SK-N-SH (cell line): ENCODE measurements around the gene SAMD7. TPM values are rescaled to one million over a fixed set of nuclear protein-coding genes. Genes with fewer than 3 reads are reported as not detected.

Experiments
- CTCF ChIA-PET: fragments of 300-600, 350-600 bp; formaldehyde crosslinking; extraction: SDS; loops from one replicate; lab custom pipeline; 2021; lab: Yijun Ruan, JAX
- POLR2A ChIA-PET: fragments of 350-600 bp; sonication (Branson Sonifier 250); formaldehyde crosslinking; extraction: SDS; loops from one replicate; lab custom pipeline; 2020; ENCODE audit warnings: antibody characterized with exemption, inconsistent platforms; lab: Yijun Ruan, JAX
- DNase-seq: peaks from one replicate; pipeline ENCODE4 v3.0.0; 2012
- H2AFZ ChIP-seq: fragments of 200-600 bp; sonication (generic); 2 replicates; pipeline ENCODE4 v1.8.1; 2016; ENCODE audit warnings: antibody characterized with exemption, mild to moderate bottlenecking, low read depth
- H3F3A ChIP-seq: fragments of 200-600 bp; sonication (generic); replicated peaks from 2 replicates; pipeline ENCODE3; 2016; ENCODE audit warnings: antibody characterized with exemption, mild to moderate bottlenecking; ENCODE audit not compliant: insufficient read depth
- H3K27ac ChIP-seq, 2 experiments: fragments of 200-500 bp in 1 of 2; fragments of 200-600 bp in 1 of 2; sonication (Bioruptor generic) in 1 of 2; sonication (generic), shearing (Covaris generic) in 1 of 2; 2 replicates each; pipeline versions ENCODE4 v1.5.1 to v1.6.1; 2014 to 2016; ENCODE audit warnings: low read depth in 2 of 2, inconsistent platforms in 1 of 2, low read length in 1 of 2, mild to moderate bottlenecking in 1 of 2, mixed read lengths in 1 of 2
- H3K27me3 ChIP-seq: fragments of 200-600 bp; sonication (generic), shearing (Covaris generic); 2 replicates; pipeline ENCODE4 v1.6.1; 2016; ENCODE audit warnings: mixed run types; ENCODE audit not compliant: insufficient read depth
- H3K36me3 ChIP-seq, 2 experiments: fragments of 200-500 bp in 1 of 2; fragments of 200-600 bp in 1 of 2; sonication (Bioruptor generic) in 1 of 2; sonication (generic) in 1 of 2; replicated peaks in 1 of 2; 2 replicates each; pipeline versions ENCODE3 to v1.5.1; 2014 to 2016; ENCODE audit warnings: low read length in 1 of 2, mild to moderate bottlenecking in 1 of 2; ENCODE audit not compliant: insufficient read depth in 2 of 2, control insufficient read depth in 1 of 2
- H3K4me1 ChIP-seq, 2 experiments: fragments of 200-500 bp in 1 of 2; fragments of 200-600 bp in 1 of 2; sonication (Bioruptor generic) in 1 of 2; sonication (generic), shearing (Covaris generic) in 1 of 2; 2 replicates each; pipeline versions ENCODE4 v1.5.1 to v1.6.1; 2014 to 2016; ENCODE audit warnings: low read depth in 1 of 2, low read length in 1 of 2, mixed run types in 1 of 2; ENCODE audit not compliant: insufficient read depth in 2 of 2, control insufficient read depth in 1 of 2
- H3K4me2 ChIP-seq: fragments of 200-600 bp; sonication (generic), shearing (Covaris generic); 2 replicates; pipeline ENCODE4 v1.6.1; 2017; ENCODE audit warnings: mixed run types
- H3K4me3 ChIP-seq, 2 experiments: fragments of 200-500 bp in 1 of 2; fragments of 200-600 bp in 1 of 2; sonication (Bioruptor generic) in 1 of 2; sonication (generic), shearing (Covaris generic) in 1 of 2; 2 replicates each; pipeline versions ENCODE4 v1.5.1 to v1.8.1; 2014 to 2016; ENCODE audit warnings: low read depth in 2 of 2, inconsistent platforms in 1 of 2, low read length in 1 of 2, mild to moderate bottlenecking in 1 of 2, mixed read lengths in 1 of 2, moderate library complexity in 1 of 2
- H3K79me2 ChIP-seq: fragments of 200-600 bp; sonication (generic); 2 replicates; pipeline ENCODE4 v1.8.1; 2017; ENCODE audit warnings: mild to moderate bottlenecking; ENCODE audit not compliant: insufficient read depth
- H3K9ac ChIP-seq: fragments of 200-600 bp; sonication (generic); 2 replicates; pipeline ENCODE4 v1.6.1; 2017; ENCODE audit warnings: mixed run types
- H3K9me2 ChIP-seq: fragments of 200-600 bp; sonication (generic); 2 replicates; pipeline ENCODE4 v1.6.1; 2017; ENCODE audit warnings: mixed run types
- H3K9me3 ChIP-seq: fragments of 200-600 bp; sonication (generic); 2 replicates; pipeline ENCODE4 v1.6.1; 2017; ENCODE audit warnings: mixed run types, mild to moderate bottlenecking, moderate library complexity
- H4K20me1 ChIP-seq: fragments of 200-600 bp; sonication (generic); 2 replicates; pipeline ENCODE4 v1.6.1; 2017; ENCODE audit warnings: mild to moderate bottlenecking, mixed run types; ENCODE audit not compliant: insufficient read depth
- CHD2 ChIP-seq: fragments of 150-350 bp; IDR thresholded peaks from 2 replicates; pipeline ENCODE4 v1.6.1; 2018; ENCODE audit warnings: low read length; ENCODE audit not compliant: partially characterized antibody
- ELF1 ChIP-seq: IDR thresholded peaks from 2 replicates; pipeline ENCODE4 v1.4.0; 2012
- EZH2phosphoT487 ChIP-seq: fragments of 200-600 bp; sonication (generic); IDR thresholded peaks from 2 replicates; pipeline ENCODE4 v1.6.1; 2017; ENCODE audit warnings: low read depth, mixed run types, mild to moderate bottlenecking, antibody characterized with exemption, moderate library complexity, borderline replicate concordance
- FOSL2 ChIP-seq: IDR thresholded peaks from 2 replicates; pipeline ENCODE4 v1.4.0; 2012; ENCODE audit warnings: low read depth, mild to moderate bottlenecking, moderate library complexity, borderline replicate concordance
- GABPA ChIP-seq: IDR thresholded peaks from 2 replicates; pipeline ENCODE4 v1.4.0; 2012; ENCODE audit warnings: low read depth, mild to moderate bottlenecking
- GATA2 ChIP-seq: sonication (generic); formaldehyde crosslinking; IDR thresholded peaks from 2 replicates; pipeline ENCODE4 v1.5.0; 2020; ENCODE audit warnings: mild to moderate bottlenecking, missing genetic modification reagents
- MAX ChIP-seq: IDR thresholded peaks from 2 replicates; pipeline ENCODE4 v1.4.0; 2012; ENCODE audit warnings: low read depth
- MEF2A ChIP-seq: IDR thresholded peaks from 2 replicates; pipeline ENCODE4 v1.4.0; 2012; ENCODE audit warnings: low read depth, borderline replicate concordance
- MXI1 ChIP-seq: IDR thresholded peaks from 2 replicates; pipeline ENCODE4 v1.6.1; 2012; ENCODE audit warnings: mild to moderate bottlenecking, low read depth, low read length, improper control_type of control experiment
- NRF1 ChIP-seq: IDR thresholded peaks from 2 replicates; pipeline ENCODE4 v1.6.1; 2012; ENCODE audit warnings: low read depth, mild to moderate bottlenecking, low read length
- RAD21 ChIP-seq: IDR thresholded peaks from 2 replicates; pipeline ENCODE4 v1.6.1; 2012; ENCODE audit warnings: mild to moderate bottlenecking, low read length
- RCOR1 ChIP-seq: fragments of 150-350 bp; IDR thresholded peaks from 2 replicates; pipeline ENCODE4 v1.6.1; 2017; ENCODE audit warnings: antibody characterized with exemption, low read length
- SMC3 ChIP-seq: IDR thresholded peaks from 2 replicates; pipeline ENCODE4 v1.6.1; 2012; ENCODE audit warnings: low read depth, low read length, improper control_type of control experiment
- WGBS: methylation state at CpG from one replicate; pipeline ENCODE4 v1.1.6; 2017; ENCODE audit warnings: low lambda C conversion rate; 5-methylcytosine and 5-hydroxymethylcytosine counted together
- polyA plus RNA-seq, 3 experiments: library from polyadenylated mRNA; depleted of rRNA; stranded (reverse); fragments of >200 nt; gene quantifications; 2 replicates each; pipeline ENCODE4 v1.2.3, GENCODE V29; 2012
- TF ChIP-seq, protein P1 (sequence below): IDR thresholded peaks from 2 replicates; pipeline ENCODE4 v1.4.0; 2012; ENCODE audit warnings: low read depth, borderline replicate concordance
- TF ChIP-seq, protein P2 (sequence below): IDR thresholded peaks from 2 replicates; pipeline ENCODE4 v1.6.1; 2012; ENCODE audit warnings: mild to moderate bottlenecking, low read depth, low read length, moderate library complexity

Gene SAMD7
- polyA plus RNA-seq, 1 of the 3 experiments (the other 2 are of a cell fraction) = not detected

DNA sequence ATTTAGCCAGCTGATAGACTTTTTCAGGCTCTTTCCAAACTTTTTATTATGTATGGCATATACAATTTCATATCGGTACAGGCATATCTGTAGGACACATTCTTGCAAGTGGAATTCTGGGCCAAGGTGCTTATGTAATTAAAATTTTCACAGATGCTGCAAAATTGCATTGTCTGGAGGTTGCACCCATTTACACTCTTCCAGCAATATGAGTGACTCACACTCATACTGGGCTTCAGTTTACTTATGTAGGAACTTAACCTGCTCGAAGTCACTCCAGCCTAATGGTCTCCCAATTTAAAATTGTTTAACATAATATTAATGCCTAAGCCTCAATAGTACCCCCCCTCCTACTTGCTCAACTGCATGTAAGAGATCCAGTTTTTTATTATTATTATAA, 44.0 kb downstream of the SAMD7 start:
- H4K20me1 ChIP-seq = no peaks in the 10 kb centered on the region
- H3K36me3 ChIP-seq = no peaks in the 10 kb centered on the region
- H3K9me3 ChIP-seq = no peaks in the 10 kb centered on the region
- H3K4me3 ChIP-seq = no peak overlapping the region
- H3K79me2 ChIP-seq = no peaks in the 10 kb centered on the region
- no peak for DNase-seq
- H3K9me2 ChIP-seq = no peaks in the 10 kb centered on the region
- H3K27ac ChIP-seq = no peak overlapping the region
- H3K4me1 ChIP-seq = no peaks in the 10 kb centered on the region
- POLR2A ChIA-PET = no interaction called here
- H3F3A ChIP-seq = no peaks in the 10 kb centered on the region
- TF ChIP-seq FOSL2 = no peak
- no peak for TF ChIP-seq ELF1
- TF ChIP-seq, protein P1, sequence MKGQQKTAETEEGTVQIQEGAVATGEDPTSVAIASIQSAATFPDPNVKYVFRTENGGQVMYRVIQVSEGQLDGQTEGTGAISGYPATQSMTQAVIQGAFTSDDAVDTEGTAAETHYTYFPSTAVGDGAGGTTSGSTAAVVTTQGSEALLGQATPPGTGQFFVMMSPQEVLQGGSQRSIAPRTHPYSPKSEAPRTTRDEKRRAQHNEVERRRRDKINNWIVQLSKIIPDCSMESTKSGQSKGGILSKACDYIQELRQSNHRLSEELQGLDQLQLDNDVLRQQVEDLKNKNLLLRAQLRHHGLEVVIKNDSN = no peak
- no peak for TF ChIP-seq EZH2phosphoT487
- no peak for TF ChIP-seq MEF2A
- no peak overlapping the region for H3K9ac ChIP-seq
- WGBS = 32% methylated on average over 2 of the region's 2 CpGs
- peaks cover 9% of the 10 kb centered on the region; the same call in 1 of the 2 replicates for H3K27me3 ChIP-seq
- no peak overlapping the region for H3K4me2 ChIP-seq
- H2AFZ ChIP-seq = no peak overlapping the region
- CTCF ChIA-PET = no interaction called here

DNA sequence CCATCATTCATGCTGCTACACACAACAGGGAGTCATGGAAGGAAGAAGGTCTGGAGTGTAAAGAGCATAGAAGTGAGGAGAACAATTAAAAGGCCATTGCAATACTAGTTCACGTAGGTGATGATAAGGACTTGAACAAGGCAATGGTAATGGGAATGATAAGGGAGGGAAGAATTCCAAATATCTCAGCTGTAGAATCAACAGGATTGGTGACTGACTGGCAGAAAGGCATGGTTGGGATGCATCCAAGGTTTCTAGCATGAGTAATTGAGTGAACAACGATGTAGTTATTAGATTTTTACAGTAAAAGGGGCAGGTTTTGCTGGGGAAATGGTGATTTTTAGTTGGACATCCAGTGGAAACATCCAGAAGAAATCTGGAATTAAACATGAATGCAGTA, 52.8 kb downstream of the SAMD7 start:
- CTCF ChIA-PET = no interaction called here

More for the DNA sequence above, 52.8 kb downstream of the SAMD7 start:
- Histone ChIP-seq H3K9ac (no peak overlapping the region), H3K4me3 (no peak overlapping the region), H3K36me3 (peaks cover 0 to 4% of the 10 kb centered on the region in 2 experiments), H3K27me3 (peaks cover 7% of the 10 kb centered on the region; the same call in 1 of the 2 replicates), H3F3A (no peaks in the 10 kb centered on the region), H3K27ac (no peak overlapping the region), H2AFZ (no peak overlapping the region), H3K79me2 (peaks cover 29% of the 10 kb centered on the region), H3K4me1 (peaks cover 9 to 15% of the 10 kb centered on the region in 2 experiments; a peak in 3 of 4 replicates), H3K4me2 (no peak overlapping the region), H3K9me3 (no peaks in the 10 kb centered on the region), H3K9me2 (no peaks in the 10 kb centered on the region), H4K20me1 (peaks cover 17% of the 10 kb centered on the region)
- POLR2A ChIA-PET = no interaction called here
- no peak for TF ChIP-seq SMC3
- TF ChIP-seq GATA2 (CRISPR knock-in tag) = no peak
- TF ChIP-seq GABPA = no peak
- no peak for TF ChIP-seq CHD2
- no peak for TF ChIP-seq FOSL2
- TF ChIP-seq, protein P2, sequence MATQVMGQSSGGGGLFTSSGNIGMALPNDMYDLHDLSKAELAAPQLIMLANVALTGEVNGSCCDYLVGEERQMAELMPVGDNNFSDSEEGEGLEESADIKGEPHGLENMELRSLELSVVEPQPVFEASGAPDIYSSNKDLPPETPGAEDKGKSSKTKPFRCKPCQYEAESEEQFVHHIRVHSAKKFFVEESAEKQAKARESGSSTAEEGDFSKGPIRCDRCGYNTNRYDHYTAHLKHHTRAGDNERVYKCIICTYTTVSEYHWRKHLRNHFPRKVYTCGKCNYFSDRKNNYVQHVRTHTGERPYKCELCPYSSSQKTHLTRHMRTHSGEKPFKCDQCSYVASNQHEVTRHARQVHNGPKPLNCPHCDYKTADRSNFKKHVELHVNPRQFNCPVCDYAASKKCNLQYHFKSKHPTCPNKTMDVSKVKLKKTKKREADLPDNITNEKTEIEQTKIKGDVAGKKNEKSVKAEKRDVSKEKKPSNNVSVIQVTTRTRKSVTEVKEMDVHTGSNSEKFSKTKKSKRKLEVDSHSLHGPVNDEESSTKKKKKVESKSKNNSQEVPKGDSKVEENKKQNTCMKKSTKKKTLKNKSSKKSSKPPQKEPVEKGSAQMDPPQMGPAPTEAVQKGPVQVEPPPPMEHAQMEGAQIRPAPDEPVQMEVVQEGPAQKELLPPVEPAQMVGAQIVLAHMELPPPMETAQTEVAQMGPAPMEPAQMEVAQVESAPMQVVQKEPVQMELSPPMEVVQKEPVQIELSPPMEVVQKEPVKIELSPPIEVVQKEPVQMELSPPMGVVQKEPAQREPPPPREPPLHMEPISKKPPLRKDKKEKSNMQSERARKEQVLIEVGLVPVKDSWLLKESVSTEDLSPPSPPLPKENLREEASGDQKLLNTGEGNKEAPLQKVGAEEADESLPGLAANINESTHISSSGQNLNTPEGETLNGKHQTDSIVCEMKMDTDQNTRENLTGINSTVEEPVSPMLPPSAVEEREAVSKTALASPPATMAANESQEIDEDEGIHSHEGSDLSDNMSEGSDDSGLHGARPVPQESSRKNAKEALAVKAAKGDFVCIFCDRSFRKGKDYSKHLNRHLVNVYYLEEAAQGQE = no peak
- TF ChIP-seq NRF1 = no peak
- TF ChIP-seq ELF1 = no peak
- TF ChIP-seq MXI1 = no peak
- TF ChIP-seq RAD21 = no peak
- TF ChIP-seq RCOR1 = no peak
- TF ChIP-seq MAX = no peak
- WGBS = 27% methylated on average over 2 of the region's 2 CpGs
- DNase-seq = no peak
